ENCODE results near the gene ST7. TPM values are rescaled to one million over a fixed set of nuclear protein-coding genes. Genes with fewer than 3 reads are reported as not detected.

Gene ST7
- total and polyA plus RNA-seq, 2 experiments from 2014 or later: 9.9 to 18.3 TPM

GRCh38 chr7:116990056-116990455 lies 36.8 kb downstream of the ST7 start (continued):
- no peak for TF ChIP-seq REST (IDR thresholded peaks at IDR 0.05; ENCODE audit: unreplicated experiment)
- TF ChIP-seq CTCF (conservative IDR thresholded peaks at IDR 0.05; ENCODE audit: low read depth in 2 of 2): no peak
- TF ChIP-seq CREB1 (CRISPR knock-in tag; IDR thresholded peaks at IDR 0.05; ENCODE audit: low read depth): no peak
- TF ChIP-seq ETS1 (IDR thresholded peaks at IDR 0.05): no peak

GRCh38 chr7:116991233-116991632 lies 37.9 kb downstream of the ST7 start:
- Mint-ChIP-seq H3K4me1 (no peaks in the 10 kb centered on the region), H3K4me3 (no peak overlapping the region), H3K27me3 (ENCODE audit: insufficient read depth, low read depth, poor library complexity) (peaks cover 2% of the 10 kb centered on the region), H3K9me3 (peaks cover 32% of the 10 kb centered on the region), H3K36me3 (ENCODE audit: low read depth) (peaks cover 32% of the 10 kb centered on the region), H3K27ac (no peak overlapping the region)
- no peak for ATAC-seq
- Histone ChIP-seq H3F3A (replicated peaks; ENCODE audit: low read depth) (no peaks in the 10 kb centered on the region), H3K4me1 (ENCODE audit: insufficient read depth) (no peaks in the 10 kb centered on the region), H3K27ac (ENCODE audit: low read depth) (no peak overlapping the region), H3K79me2 (replicated peaks; ENCODE audit: insufficient read depth) (peaks cover 14% of the 10 kb centered on the region), H3K36me3 (ENCODE audit: insufficient read depth) (peaks cover 6% of the 10 kb centered on the region), H2AFZ (no peak overlapping the region), H3K4me2 (no peak overlapping the region), H3K9me2 (ENCODE audit: insufficient read depth) (peaks cover 3% of the 10 kb centered on the region; the same call in 1 of the 2 replicates), H3K4me3 (no peak overlapping the region), H3K27me3 (ENCODE audit: insufficient read depth) (no peaks in the 10 kb centered on the region), H4K20me1 (replicated peaks; ENCODE audit: insufficient read depth) (no peaks in the 10 kb centered on the region)
- no peak for DNase-seq (ENCODE audit: low spot score)
- TF ChIP-seq EZH2phosphoT487 (IDR thresholded peaks at IDR 0.05; ENCODE audit: unreplicated experiment): no peak
- TF ChIP-seq REST (IDR thresholded peaks at IDR 0.05; ENCODE audit: unreplicated experiment): no peak
- TF ChIP-seq NANOG (IDR thresholded peaks at IDR 0.05; ENCODE audit: borderline replicate concordance): no peak
- TF ChIP-seq ETS1 (IDR thresholded peaks at IDR 0.05): no peak
- no peak for TF ChIP-seq CTCF (conservative IDR thresholded peaks at IDR 0.05; ENCODE audit: low read depth in 2 of 2)
- TF ChIP-seq POLR2AphosphoS5 (IDR thresholded peaks at IDR 0.05; ENCODE audit: low read depth): no peak
- TF ChIP-seq ZNF331 (CRISPR knock-in tag; IDR thresholded peaks at IDR 0.05; ENCODE audit: low read depth): no peak
- TF ChIP-seq JUNB (IDR thresholded peaks at IDR 0.05; ENCODE audit: unreplicated experiment): no peak
